GM12891 (cell line): ENCODE results near the gene SCFD2.
"Not testable (repeated sequence)": the region's sequence is repeated elsewhere in the genome, so short reads cannot be mapped to it uniquely, and the experiment has no call there.

Source experiments
- DNase-seq: peaks from one replicate; pipeline ENCODE4 v3.0.0; 2011; ENCODE audit warnings: low spot score; ENCODE audit not compliant: insufficient read length
- FAIRE-seq: peaks from 2 replicates; lab custom pipeline; 2011; peaks lifted over from hg19 to GRCh38; lab: Jason Lieb, UNC
- PAX5 ChIP-seq: IDR thresholded peaks from 2 replicates; pipeline ENCODE4 v1.6.1; 2011; ENCODE audit warnings: low read length, moderate library complexity, mild to moderate bottlenecking; ENCODE audit not compliant: insufficient read depth, severe bottlenecking
- POLR2A ChIP-seq: IDR thresholded peaks from 2 replicates; pipeline ENCODE4 v1.6.1; 2011; ENCODE audit warnings: low read depth, low read length, control low read depth
- POLR2AphosphoS5 ChIP-seq: IDR thresholded peaks from 2 replicates; pipeline ENCODE4 v1.6.1; 2011; ENCODE audit warnings: low read depth, low read length, control low read depth
- POU2F2 ChIP-seq: IDR thresholded peaks from 2 replicates; pipeline ENCODE4 v1.6.1; 2011; ENCODE audit warnings: low read depth, mild to moderate bottlenecking, control low read depth, low read length, moderate library complexity
- SPI1 ChIP-seq: IDR thresholded peaks from 2 replicates; pipeline ENCODE4 v1.6.1; 2011; ENCODE audit warnings: low read depth, low read length, control low read depth
- TAF1 ChIP-seq: IDR thresholded peaks from 2 replicates; pipeline ENCODE4 v1.6.1; 2011; ENCODE audit warnings: low read depth, low read length, control low read depth

The SCFD2 gene

DNA sequence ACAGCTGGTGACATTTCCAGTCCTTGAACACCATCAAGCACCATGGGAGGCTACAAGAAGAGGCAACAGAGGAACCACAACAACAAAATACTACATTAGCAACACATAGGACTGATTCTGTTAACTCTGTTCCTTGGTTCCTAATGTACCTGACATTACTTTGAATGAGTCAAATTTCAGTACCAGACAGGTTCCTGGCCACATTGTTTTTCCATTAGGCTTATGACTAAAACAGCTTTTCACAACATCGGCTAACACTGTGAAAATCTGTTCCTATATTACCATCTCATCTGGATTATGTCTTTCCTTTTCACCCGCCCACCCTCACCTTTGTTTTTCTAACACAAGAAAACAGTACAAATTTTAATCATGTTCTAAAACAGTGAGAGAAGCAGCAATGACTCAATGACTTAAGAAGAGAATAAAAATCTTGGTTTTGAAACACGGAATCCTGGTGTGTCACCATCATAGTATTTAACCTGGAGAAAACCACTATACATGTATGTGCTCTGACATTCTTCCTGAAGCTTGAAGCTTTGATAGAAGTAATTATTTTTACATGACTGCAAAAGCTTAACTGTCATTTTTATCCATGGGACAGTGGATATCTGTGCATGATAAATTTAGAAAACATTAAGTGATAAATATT lies 143.9 kb downstream of the SCFD2 start:
- FAIRE-seq (no peak), DNase-seq (no peak)
- TF ChIP-seq POLR2AphosphoS5: no peak
- no peak for TF ChIP-seq POLR2A
- TF ChIP-seq PAX5: no peak
- TF ChIP-seq TAF1: no peak
- TF ChIP-seq POU2F2: no peak
- no peak for TF ChIP-seq SPI1

DNA sequence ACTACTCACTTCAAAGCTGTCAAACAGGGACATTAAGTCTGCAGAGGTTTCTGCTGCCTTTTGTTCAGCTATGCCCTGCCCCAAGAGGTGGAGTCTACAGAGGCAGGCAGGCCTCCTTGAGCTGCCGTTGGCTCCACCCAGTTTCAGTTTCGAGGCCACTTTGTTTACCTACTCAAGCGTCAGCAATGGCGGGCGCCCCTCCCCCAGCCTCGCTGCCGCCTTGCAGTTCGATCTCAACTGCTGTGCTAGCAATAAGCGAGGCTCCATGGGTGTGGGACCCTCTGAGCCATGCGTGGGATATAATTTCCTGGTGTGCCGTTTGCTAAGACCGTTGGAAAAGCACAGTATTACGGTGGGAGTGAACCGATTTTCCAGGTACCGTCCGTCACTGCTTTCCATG lies 146.7 kb downstream of the SCFD2 start:
- not testable (repeated sequence) for DNase-seq, FAIRE-seq

DNA sequence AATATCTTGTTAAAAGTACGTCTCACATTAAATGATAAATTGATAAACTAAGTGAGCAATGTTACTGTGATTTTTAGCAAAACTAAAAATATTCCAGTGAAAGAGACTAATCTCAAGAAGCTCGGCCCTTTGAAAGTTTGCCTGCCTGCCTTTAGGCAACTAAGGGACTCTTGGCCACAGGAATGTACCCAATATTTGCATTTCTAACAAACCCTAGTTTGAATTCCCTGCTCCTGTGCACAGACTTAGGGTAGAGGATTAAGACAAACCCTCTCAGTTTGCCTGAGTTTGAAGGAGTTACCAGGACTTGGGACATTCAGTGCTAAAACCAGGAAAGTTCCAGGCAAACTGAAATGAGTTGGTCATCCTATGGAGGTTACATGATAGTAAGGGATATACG lies 157.1 kb downstream of the SCFD2 start:
- FAIRE-seq (no peak), DNase-seq (no peak)
- TF ChIP-seq TAF1 (no peak), POU2F2 (no peak), POLR2AphosphoS5 (no peak), POLR2A (no peak), PAX5 (no peak), SPI1 (no peak)

DNA sequence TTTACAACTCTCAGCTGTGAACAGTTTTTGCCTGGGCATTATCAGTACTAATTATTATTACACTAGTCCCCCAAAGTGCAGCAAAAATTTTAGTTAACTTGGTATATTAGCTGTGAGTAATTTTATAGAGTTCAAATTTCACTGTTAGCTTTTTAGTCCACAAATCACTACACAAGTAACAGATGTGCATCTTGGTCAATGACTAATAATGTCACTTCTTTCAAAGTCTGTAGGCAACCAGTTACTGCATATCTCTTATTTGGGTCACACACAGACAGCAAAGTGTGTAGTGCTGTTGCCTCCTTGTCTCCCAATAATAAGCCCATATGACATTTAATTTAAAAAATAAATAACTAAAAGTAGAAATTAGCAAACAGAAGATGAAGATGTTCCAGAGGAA lies 159.9 kb downstream of the SCFD2 start:
- no peak for DNase-seq
- no peak for FAIRE-seq
- TF ChIP-seq TAF1 (no peak), SPI1 (no peak)

DNA sequence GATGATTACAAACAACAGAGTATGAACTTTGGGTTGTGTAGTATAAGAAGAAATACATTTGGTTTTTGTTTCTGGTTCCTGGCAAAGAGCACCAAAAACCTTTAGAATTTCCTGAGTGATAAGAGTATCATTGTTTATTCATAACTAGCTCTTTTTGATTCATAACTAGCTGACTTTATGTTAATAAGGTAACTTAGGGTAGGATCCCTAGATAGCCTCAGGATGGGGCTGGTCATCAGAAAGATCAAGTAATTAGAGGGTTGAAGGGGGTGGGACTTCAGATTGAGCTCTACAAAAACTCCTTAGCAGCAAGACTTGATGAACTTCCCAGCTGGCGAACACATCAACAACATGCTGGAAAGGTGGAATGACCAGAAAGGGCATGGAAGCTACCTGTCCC lies 166.5 kb downstream of the SCFD2 start:
- TF ChIP-seq SPI1 (no peak), TAF1 (no peak), POLR2AphosphoS5 (no peak), POU2F2 (no peak), PAX5 (no peak), POLR2A (no peak)
- DNase-seq (no peak), FAIRE-seq (no peak)

DNA sequence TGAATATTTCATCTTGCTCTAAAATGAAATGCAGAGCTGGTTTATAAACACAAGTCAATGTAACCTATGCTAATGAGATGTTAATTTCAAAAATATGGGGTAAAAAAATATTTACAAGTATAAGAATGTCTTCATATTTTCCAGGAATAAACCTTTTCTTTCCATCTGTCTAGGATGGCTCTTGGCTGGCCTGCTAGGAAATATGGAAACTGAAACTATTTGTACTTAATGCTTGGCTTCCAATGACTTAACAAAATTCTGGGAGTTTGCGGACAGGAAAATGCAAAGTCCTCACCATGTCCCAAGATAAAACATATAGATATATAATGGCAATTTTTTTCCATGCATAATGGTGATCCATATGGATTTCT lies 168.1 kb downstream of the SCFD2 start:
- FAIRE-seq: no peak
- TF ChIP-seq SPI1 (no peak), TAF1 (no peak), POU2F2 (no peak), POLR2AphosphoS5 (no peak)
- DNase-seq: no peak

DNA sequence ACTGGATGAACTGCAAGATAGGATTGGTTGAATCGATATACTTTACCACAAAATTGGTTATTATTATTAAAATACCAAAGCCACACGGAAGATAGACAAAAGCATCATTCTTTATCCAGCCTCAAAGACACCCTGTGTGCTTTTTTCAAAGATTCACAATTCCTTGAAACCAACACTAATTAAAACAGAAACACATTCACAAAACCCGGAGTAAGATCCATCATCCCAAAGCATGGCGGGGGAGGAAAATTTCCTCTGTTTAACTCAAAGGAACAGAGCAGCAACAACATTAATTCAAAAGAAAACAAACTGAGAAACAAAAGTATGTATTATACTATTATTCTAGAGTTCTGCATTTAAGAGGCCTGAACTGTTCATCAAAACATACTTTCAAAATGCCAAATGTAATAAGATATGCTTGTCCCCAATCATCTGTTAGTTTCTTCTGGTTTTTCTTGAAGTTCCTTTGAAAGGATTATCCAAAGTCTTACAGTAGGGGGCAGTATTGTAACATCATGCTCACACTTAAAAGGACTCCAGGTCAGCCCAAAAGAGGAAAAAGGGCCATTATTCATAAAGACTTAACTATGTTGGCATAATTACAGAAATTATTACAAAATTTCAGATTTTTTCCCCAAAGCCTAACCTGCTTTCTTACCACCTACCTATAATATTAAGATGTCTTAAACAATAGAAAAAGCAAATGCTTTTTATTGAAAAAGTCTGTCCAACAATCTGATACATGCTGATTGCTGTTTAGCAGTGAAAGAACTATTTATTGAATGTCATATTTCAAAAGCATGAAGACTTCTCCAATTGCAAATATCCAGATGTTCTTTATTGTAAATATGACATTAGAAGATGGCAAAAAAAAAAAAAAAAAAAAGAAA lies 168.7 kb downstream of the SCFD2 start:
- TF ChIP-seq SPI1: no peak
- TF ChIP-seq TAF1: no peak
- TF ChIP-seq POLR2AphosphoS5: no peak
- TF ChIP-seq PAX5: no peak
- TF ChIP-seq POLR2A: no peak
- TF ChIP-seq POU2F2: no peak
- FAIRE-seq (no peak), DNase-seq (no peak)

DNA sequence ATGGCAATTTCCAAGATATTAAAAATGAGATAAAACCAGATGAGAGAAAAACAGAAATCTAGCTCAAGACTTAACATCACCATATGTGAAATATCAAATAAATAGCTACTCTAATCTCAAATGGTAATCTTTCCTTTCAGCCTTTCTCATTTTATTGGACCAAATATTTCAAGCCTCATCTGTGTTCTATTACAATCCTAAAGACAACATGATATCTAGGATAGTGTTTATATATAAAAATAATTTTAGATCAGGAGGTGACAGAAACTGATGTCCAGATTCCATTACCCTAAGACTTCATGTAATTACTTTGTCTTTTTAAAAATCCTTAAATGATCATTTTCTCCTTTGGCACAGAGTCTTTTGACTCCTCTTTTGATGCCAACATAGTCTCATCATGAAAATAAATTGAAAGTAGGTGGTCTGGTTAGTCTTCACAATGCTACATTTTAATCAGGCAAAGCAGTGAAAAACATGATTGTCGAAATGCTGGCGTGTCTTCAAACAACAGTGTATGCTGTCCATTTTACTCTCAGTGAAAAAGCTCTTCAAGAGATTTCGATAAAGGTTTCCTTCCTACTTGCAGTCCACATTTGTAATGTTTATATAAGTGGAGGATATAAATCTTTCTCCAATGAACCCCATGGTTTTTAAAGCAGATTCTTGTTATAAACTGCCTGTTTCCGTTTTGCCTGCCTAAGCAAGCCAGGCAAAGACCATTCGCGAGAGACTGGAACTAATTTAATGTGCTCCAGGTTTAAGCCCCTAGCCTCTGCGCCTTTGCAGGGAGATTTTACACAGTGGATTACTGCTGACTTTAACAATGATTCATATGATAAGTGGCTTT lies 169.8 kb downstream of the SCFD2 start:
- no peak for TF ChIP-seq SPI1
- TF ChIP-seq TAF1: no peak
- FAIRE-seq (no peak), DNase-seq (no peak)

DNA sequence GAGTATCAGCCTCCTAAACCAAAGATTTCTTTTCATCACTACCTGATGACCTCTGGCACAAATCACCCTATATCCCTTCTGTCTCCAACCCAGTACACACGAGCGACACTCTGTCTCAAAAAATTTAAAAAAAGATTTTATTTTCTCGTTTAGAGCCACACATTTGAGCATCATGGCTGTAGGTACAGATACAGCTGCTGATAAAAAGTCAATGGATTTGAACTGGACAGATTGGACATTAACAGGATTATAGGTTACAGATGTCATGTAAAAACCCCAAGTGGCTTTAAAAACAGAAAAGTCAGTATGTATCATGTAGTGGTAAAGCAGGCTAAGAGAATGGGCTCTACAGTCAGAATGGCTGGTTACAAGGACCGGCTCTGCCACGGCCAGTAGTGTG lies 171.1 kb downstream of the SCFD2 start:
- DNase-seq: no peak
- FAIRE-seq: no peak
- TF ChIP-seq TAF1 (no peak), PAX5 (no peak)

DNA sequence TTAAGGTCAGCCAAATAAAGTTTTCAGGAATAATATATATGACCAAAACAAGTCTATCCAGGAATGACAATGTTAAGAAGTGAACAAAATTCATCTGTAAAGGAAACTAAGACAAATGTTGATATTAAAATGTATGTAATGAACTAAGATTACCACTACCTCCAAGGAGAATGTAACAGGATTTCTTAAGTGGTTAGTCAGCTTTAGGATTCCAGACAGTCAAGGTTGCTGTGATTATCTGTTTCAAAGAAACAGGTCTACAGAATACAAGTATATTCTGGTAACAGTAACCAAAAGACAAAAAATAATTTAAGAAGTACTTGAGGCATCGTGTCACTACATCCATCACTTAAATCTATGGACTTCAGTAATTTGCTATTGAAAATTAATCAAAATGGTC lies 172.8 kb downstream of the SCFD2 start:
- DNase-seq (no peak), FAIRE-seq (no peak)
- no peak for TF ChIP-seq POLR2AphosphoS5
- TF ChIP-seq POLR2A: no peak
- TF ChIP-seq TAF1: no peak

DNA sequence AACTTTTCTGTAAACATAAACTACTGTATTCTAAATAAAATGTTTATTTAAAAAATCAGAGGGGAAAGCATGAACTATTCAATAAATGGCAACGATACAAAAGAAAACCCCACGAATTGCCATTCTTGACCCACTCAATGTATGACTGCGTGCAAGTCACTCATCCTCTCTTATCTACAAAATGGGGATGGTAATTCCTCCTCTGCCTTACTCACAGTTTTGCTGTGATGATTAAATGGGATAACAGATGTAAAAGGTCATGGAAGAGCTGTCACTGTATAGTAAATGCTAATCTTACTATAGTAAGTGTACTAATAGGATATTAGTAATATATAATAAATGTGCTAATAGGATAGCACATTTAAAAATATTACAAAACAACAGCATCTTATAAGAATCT lies 173.4 kb downstream of the SCFD2 start:
- no peak for TF ChIP-seq POLR2A
- FAIRE-seq (no peak), DNase-seq (no peak)
